GM19467 (cell line): ENCODE results near the gene RRP8.

ENCODE experiments used
- ATAC-seq: cut with Tn5 transposase; IDR thresholded peaks from one replicate; pipeline ENCODE4 v1.9.1; 2021; ENCODE audit warnings: mild to moderate bottlenecking, moderate library complexity; ENCODE audit not compliant: unreplicated experiment

RRP8 gene

DNA sequence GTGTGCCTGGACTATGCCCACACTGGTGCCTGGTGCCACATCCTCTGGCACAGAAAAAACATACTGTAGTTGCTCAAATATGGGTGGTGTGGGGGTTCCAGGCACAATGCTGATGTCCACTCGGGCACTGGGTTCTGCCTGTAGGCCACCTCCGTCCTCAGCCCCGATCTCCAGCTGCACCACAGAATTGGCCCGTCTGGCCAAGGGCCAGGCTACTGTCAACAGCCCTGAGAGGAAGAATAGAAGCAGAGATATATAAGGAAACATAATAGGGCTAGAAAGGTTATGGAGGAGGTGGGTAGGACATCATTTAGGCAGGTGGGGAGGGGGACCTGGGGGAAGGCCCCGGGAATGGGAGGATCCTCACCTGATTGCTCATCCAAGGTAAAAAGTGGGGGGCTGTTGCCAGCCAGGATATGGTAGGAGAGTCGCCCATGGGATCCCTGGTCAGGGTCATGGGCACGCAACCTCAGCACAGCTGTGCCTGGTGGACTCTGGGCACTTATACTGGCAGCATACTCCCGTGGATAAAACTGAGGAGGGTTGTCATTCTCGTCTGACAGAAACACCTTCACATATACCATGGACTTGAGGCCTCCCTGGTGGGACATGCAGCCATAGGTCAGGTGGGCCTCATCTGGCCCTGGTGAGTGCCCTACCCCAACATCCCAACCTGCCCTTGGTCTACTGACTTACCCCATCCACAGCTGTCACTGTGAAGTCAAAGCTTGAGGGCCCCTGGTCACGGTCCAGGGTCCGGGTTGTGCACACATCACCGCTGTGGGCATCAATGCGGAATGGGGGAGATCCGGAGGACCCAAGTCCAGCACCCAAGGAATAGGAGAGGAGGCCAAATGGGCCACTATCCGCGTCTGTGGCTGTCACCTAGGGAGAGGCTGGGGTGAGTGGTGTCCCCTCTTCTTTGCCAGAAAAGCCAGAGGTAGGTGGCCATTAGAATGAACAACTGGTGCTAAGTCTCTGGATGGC lies 30.3 kb upstream of the RRP8 start:
- ATAC-seq: no peak

DNA sequence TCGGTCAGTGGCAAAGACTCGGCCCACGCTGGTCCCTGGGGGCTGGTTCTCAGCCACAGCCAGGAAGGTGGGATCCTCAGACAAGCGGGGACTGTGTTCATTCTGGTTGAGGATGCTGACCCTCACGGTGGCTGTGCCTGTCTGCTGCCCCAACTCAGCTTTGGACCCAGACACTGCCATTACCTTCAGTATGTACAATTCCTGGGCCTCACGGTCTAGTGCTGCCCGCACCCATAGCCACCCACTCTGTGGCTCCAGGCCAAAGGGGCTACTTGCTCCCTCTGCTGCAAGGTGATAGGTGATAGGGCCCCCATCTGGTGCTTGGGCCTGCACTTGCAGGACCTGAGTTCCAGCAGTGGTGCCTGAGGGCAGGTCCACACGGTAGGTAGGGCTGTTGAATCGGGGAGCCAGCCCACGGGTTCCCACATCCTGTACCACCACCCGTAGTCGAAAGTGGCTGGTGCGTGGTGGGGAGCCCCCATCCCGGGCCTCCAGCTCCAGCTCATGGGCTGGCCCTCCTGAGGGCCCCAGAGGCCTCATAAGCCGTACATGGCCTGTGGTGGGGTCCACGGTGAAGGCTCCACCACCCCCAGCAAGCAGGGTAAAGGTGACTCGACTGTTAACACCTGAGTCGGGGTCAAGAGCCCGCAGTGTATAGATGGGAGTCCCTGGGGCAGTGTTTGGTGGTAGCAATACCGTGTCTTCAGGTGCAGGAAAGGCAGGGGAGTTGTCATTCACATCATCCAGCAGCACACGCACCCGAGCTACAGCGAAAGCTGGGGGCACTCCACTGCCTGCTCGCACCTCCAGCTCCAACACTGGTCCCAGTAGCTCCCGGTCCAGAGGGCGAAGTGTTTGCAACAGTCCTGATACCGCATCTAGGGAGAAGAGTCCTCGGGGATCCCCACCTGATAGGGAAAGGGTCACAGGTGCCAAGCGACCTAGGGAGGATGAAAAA lies 29.0 kb upstream of the RRP8 start:
- no peak for ATAC-seq

DNA sequence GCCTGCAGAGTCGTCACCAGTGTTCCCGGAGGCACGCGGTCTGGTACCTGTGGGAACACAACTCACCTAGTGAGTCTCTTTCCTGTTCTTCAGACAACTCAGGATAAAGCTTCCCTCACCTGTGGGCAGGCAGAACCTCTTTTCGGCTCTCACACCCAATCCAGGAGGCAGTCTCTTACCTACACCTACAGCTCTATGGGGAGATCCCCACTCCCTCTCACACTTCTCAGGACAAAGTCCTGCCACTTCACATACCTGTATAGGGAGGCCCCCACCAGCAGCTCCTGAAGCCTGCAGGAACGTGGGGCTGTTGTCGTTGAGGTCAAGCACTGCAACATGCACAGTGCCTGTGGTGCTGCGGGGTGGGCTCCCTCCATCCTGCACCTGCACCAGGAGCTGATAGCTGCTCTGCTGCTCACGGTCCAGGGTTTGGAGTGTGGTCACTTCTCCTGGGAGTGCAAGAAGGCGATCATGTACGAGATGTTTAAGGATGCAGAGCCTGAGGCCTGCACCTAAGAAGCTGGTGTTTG lies 28.0 kb upstream of the RRP8 start:
- no peak for ATAC-seq

DNA sequence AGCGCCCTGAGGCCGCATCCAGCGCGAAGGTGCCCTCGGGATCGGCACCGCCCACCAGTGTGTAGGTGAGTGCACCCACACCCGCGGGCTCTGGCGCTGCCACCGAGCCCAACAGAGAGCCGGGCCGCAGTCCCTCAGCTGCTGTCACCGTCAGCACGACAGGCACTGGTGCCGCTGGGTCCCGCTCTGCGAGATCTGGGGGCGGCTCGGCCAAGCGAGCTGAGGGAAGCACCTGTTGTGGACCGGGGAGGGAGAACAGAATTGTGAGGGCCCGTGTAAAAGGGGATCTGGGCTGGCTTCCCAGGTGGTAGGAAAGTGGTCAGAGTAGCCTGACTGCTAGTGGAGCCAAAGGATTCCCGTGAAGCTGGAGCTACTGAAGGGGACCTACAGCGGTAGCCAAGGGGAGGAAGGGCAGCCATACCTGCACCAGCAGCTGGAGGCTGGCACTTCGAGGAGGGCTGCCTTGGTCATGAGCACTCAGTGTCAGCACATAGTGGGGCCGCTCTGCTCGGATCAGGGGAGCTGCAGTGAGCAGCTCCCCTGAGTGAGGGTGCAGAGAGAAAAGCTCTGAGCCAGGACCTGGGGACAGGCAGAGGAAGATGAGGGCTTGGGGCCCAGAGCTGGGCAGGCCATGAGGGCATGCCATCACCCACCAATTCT lies 27.3 kb upstream of the RRP8 start:
- ATAC-seq: no peak

DNA sequence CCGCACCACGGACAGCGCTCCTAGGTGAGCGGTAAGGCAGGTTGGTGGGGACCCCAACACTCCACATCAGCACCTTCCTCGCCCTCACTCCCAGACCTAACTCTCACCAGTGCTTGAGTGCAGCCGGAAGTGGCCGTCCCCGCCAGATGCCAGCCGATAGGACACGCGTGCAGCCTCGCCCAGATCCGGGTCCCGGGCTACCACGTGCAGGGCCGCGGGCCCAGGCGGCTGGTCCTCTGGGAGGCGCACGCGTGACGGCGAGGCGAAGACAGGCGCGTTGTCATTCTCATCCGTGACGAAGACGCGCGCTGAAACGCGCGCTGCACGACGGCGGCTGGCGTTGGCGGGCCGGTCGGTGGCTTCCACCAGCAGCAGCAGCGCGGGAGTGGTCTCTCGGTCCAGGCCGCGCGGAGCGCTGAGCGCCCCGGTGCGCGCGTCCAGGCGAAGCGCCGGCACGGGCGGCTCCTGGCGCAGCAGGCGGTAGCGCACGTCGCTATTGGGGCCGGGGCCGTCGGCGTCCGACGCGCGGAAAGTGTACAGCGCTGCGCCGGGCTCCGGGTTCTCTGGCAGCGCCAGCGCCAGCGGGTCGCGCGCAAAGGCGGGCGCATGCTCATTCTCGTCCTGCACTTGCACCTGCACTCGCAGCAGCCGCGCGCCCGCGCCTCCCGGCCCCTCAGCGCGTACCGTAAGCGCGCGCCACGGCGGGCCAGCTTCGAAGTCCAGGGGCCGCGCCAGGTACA lies 26.6 kb upstream of the RRP8 start:
- ATAC-seq: no peak

DNA sequence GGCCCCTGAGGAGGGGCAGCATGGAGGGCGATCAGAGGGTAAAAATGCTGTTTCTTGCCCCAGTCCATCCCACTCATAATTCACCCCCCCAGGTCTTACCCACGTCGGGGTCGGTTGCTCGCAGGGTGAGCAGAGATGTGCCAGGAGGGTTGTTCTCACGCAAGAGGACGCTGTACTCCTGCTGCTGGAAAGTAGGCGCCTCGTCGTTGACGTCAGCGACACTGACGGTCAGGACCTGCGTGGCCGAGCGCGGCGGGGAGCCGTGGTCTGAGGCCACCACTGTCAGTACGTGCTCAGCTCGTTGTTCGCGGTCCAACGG lies 26.1 kb upstream of the RRP8 start:
- ATAC-seq: no peak

DNA sequence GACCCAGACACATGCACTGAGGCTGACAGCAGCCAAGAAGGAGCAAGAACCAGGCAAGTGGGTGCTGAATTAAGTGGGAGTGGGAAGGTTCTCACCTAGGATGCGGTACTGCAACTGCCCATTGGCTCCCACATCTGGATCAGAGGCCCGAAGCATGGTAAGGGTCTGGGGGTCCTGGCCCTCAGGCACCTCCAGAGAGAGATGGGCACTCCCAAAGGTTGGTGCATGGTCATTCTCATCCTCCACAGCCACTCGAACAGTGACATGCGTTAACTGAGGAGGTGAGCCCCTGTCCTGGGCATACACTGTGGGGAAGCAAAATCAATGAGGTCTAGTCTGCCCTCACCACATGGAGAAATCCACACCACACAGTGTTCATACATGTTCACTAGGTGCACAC lies 25.1 kb upstream of the RRP8 start:
- ATAC-seq: no peak

DNA sequence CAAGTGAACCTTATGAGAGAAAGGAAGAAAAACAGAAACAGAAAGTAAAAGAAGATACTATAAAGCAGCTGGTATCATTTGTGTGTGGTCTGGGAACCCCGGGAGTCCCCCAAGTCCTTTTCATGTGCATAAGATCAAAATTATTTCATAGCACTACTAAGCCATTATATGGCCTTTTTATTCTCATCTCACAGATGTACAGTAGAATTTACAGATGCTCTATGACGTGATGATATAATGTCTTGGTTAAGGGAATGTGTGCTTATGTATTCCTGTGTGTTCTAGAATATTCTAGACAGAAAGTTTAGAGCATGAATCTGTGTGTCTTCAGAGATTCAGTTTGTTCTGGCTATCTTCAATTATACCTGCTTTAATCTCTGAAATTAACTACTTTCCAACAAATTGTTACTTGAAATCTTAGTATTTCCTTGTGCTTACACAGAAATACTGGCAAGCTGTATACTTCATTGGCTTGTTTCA lies 24.4 kb upstream of the RRP8 start:
- no peak for ATAC-seq

DNA sequence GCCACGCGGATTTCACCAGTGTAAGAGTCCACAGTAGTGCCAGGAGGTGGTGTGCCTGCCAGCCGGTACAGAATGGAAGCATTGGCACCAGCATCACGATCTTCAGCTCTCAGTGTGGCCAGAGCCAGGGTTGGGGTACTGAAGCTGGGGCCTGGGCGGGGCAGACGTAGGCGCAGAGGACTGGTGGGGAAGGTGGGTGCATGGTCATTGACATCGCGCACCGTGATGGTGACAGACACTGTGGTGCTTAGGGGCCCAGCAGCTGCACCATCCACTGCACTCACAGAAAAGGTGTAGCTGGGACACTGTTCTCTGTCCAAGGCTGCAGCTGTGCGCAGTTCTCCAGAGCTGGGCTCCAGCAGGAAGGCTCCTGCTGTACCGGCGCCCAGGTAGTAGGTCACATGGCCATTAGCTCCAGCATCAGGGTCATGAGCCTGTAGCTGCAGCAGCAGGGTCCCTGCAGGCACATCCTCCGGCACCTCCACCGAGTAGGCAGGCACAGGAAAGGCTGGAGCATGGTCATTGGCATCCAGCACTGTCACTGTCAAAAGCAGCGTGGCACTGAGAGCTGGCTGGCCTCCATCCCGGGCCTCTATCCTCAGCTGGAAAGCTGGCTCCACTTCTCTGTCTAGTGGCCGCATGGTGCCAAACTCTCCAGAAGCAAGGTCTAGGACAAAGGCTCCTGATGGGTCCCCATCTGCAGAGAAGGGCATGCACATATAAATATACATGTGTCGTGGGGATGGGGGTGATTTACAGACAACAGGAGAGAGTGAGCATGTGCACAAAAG lies 23.8 kb upstream of the RRP8 start:
- no peak for ATAC-seq

DNA sequence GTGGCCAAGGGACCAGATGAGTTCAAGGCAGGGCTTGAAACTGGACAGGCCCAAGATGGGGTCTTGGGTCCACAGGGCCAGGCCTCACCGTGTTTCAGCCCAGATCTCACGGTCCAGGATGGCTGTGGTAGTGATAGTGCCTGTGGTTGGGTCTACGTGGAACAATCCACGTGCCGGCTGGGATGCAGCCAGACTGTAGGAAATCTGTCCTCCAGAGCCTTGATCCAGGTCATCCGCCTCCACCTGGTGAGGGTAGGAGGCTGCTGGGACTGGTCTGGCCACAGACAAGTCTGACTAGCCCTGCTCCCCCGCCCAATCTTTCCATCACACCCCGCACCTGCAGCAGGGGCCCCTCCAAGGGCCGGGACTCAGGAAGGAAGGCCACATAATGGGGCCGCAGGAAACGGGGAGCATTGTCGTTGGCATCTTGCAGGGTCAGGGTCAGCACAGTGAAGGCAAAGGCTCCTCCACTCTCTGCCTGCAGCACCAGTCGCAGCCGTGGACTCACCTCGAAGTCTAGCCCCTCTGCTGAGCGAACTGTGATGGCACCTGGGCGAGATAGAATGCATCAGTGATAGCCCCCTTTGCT lies 22.5 kb upstream of the RRP8 start:
- ATAC-seq: no peak

DNA sequence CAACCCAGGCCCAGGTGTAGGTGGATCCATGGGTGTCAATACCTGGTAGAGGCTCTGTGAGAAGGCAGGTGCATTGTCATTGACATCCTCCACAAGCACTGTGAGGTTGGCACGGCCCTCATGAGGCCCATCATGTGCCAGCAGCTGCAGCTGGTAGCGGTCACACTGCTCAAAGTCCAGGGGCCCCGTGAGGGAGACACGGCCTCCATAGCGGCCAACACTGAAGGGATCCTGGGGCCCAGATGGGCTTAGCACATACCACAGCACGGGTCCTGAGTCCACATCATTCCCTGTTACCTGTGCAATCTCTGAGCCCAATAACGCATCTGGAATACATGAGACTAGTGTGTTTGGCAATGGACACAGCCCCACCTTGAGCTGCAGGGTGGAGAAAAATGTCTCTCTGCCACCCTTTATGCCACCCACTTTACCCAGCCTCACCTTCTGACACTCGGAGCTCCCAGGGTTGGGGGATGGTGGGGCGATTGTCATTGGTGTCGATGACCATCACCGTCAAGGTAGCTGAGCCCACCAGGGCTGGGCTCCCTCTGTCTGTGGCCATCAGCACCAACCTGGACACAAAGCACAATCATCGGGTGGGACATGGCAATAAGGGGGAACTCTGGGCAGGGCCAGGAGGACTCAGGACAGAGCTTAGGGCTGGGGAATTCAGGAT lies 21.9 kb upstream of the RRP8 start:
- no peak for ATAC-seq

DNA sequence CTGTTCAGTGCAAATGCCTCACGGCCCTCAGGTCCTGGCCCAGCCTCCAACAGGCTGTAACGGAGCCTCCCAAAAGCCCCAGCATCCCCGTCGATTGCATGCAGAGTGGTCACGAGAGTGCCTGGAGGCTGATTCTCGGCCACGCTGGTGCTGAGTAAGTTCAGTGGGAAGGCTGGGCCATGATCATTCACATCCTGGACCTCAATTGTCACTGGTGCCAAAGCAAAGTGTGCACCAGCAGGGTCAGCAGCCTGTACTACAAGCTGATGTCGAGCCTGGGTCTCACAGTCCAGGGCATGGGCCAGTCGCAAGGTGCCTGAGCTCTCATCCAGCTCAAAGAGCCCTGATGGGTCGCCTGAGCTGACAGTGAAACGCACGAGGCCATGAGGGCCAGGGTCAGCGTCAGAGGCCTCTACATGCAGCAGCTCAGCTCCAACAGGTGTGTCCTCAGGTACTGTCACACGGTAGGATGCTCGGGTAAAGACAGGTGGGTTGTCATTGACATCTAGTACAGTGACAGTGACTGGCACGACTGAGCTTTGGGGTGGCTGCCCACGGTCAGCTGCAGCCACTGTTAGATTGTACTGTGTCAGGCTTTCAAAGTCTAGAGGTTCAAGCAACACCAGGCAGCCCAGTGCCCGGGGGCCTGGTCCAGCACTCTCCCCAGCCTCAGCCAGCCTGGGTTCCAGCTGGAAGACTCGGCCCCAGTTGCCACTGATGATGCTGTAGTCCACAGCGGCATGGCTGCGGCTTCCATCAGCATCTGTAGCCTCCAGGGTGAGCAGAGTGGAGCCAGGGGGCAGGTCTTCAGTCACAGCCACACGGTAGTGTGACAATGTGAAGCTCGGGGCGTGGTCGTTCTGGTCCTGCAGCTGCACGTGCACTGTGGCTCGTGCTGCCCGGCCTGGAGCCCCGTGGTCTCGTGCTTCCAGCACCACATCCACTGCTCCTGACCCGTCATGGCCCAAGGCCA lies 20.3 kb upstream of the RRP8 start:
- no peak for ATAC-seq

DNA sequence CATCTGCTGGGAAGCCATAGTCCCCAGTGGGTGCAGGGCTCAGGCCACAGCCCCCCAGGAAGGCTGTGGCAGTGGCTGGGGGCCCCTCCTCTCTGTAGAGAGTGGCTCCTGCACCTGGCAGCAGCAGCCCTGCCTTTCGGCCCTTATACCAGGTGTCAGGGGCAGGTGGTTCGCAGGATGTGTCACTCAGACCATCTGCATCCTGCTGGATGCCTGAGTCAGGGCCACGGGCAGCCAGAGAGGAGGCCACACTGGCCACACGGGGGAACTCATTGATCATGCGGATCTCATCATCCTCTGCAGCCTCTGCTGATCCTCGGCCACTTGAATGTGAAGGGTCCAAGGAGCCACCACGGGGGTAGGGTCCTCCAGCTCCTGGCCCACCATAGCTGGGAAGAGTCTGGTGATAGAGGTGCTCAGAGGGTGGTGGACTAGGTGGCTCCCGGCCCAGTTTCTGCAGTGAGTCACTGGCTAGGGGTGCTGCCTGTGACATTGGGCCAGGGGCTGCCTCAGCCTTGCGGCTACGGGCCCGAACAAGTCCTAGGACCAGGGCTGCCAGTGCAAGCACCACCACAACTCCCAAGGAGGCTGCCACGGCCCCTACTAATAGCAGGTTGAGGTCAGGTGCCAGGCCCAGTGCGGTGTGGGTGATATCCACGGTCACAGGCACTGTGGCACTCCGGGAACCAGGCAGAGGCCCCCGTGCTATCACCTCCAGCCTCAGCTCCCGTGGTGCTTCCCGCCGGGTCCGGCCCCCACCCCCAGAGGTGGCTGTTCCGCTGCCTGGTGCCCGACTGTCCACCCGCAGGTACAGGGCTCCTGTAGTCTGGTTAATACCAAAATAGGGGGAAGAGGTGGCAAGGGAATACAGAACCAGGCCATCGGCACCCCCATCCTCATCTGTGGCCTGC lies 19.1 kb upstream of the RRP8 start:
- ATAC-seq: no peak

DNA sequence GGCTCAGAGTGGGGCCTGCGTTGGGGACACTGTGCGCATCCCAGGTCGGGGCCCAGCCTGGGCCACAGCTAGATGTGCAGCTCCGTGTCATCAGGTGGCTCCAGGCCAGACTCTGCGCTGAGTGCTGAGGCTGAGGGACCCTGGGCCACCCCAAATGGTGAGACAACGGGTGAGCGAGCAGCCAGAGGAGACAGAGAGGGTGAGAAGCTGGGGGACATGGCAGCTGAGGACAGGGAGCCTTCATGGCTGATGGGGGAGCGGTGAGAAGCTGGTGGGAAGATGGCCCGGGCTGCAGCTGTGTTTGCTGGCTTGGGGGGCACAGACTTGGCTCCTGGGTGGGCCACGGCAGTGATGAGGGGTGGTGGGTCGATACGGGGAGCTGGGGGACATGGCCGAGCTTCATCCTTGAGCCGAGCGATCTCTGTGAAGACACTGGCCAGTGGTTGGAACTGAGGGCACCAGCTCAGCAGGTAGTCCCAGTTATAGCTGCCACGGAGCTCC lies 18.3 kb upstream of the RRP8 start:
- ATAC-seq: no peak

DNA sequence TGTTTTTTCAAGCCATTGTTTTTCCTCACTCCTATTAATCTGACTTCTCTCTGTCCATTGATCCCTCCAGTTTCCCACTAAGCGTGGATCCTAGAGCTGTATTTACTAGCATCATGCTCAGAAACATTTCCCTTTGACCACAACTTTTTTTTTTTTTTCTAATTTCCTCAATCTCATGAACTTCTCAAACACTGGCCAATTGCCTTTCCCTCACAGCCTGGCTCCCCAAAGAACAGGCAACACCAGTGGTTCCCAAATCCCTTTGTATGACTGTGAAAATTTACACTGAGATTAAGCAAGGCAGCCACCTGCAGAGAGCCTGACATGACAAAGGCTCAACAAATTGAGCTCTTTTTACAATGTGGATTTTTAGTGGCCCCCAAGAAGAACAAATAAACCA lies 17.2 kb upstream of the RRP8 start:
- no peak for ATAC-seq
